Fibroblast of lung (primary cell): ENCODE measurements around the gene TDP1.

Experiments
- CTCF ChIP-seq, 2 donors: IDR thresholded peaks in 1 of 2; conservative IDR thresholded peaks in 1 of 2; 1 replicate in 1 of 2; 2 replicates in 1 of 2; pipeline ENCODE4 v1.5.1; 2011 to 2012; ENCODE audit warnings: low read length in 2 of 2, control low read depth in 1 of 2, inconsistent platforms in 1 of 2, low read depth in 1 of 2, mild to moderate bottlenecking in 1 of 2
- EZH2 ChIP-seq: IDR thresholded peaks from 2 replicates; pipeline ENCODE4 v1.5.1; 2012; ENCODE audit warnings: low read length, control low read depth, mild to moderate bottlenecking; ENCODE audit errors: missing control alignments

- TF ChIP-seq CTCF (conservative IDR thresholded peaks at IDR 0.05 in 1 of 2, IDR thresholded peaks at IDR 0.05 in 1 of 2; ENCODE audit: low read depth in 1 of 2, low read length in 2 of 2) (no peak), EZH2 (no peak)
Measured at GRCh38 chr14:89920056-89920455, 35.7 kb upstream of the TDP1 start.
